Ishikawa (cell line): ENCODE measurements around the gene NCOA7.

Experiments used
- EGR1 ChIP-seq: IDR thresholded peaks from 2 replicates; pipeline ENCODE4 v1.6.1; 2012
- EP300 ChIP-seq: IDR thresholded peaks from 2 replicates; pipeline ENCODE4 v1.6.1; 2012; ENCODE audit warnings: borderline replicate concordance
- FOXM1 ChIP-seq: IDR thresholded peaks from 2 replicates; pipeline ENCODE4 v1.6.1; 2012; ENCODE audit warnings: low read depth, borderline replicate concordance
- TF ChIP-seq, protein P1 (sequence below): IDR thresholded peaks from 2 replicates; pipeline ENCODE4 v1.6.1; 2012

DNA sequence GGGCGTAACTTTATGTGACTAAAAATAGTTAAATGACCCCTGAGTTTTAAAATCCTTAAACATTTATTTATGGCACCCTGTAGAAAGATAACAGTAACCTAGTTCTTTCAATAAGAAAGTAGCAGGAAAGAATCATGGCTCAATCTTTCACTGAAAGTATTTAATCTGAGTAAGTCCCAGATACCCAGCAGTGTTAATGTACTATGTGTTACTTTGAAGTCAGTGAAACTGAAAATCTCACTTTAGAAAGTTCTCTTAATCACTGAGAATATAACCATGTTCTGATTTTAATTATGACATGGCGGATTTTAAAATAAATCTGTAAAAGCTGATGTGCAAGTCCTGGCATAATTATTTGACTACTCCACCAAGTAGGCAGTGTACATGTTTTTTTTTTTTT, 49.4 kb upstream of the NCOA7 start:
- TF ChIP-seq, protein P1, sequence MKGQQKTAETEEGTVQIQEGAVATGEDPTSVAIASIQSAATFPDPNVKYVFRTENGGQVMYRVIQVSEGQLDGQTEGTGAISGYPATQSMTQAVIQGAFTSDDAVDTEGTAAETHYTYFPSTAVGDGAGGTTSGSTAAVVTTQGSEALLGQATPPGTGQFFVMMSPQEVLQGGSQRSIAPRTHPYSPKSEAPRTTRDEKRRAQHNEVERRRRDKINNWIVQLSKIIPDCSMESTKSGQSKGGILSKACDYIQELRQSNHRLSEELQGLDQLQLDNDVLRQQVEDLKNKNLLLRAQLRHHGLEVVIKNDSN, result no peak
- no peak for TF ChIP-seq EP300
- no peak for TF ChIP-seq FOXM1
- no peak for TF ChIP-seq EGR1
